AG04449 (cell line): ENCODE data around the gene CADPS2.

Experiments used
- CTCF ChIA-PET: fragments of 350-600 bp; formaldehyde crosslinking; extraction: SDS; loops from one replicate; lab custom pipeline; 2021; ENCODE audit warnings: antibody characterized with exemption; lab: Yijun Ruan, JAX
- POLR2A ChIA-PET: fragments of 400-600, 350-600 bp; formaldehyde crosslinking; extraction: SDS; loops from one replicate; lab custom pipeline; 2020; ENCODE audit warnings: antibody characterized with exemption, inconsistent platforms; lab: Yijun Ruan, JAX
- DNase-seq: peaks from one replicate; pipeline ENCODE4 v3.0.0-alpha.2; 2010; ENCODE audit warnings: low read depth, low spot score
- H3K4me3 ChIP-seq: 2 replicates; pipeline ENCODE4 v1.5.1; 2011; ENCODE audit warnings: low read depth, mild to moderate bottlenecking, control low read depth, low read length
- TF ChIP-seq, protein P1 (sequence below): IDR thresholded peaks from one replicate; pipeline ENCODE4 v1.5.1; 2011; ENCODE audit warnings: mild to moderate bottlenecking, moderate library complexity, low read length, control low read depth, inconsistent platforms; ENCODE audit not compliant: insufficient read depth; ENCODE audit errors: missing control alignments

The CADPS2 gene

DNA sequence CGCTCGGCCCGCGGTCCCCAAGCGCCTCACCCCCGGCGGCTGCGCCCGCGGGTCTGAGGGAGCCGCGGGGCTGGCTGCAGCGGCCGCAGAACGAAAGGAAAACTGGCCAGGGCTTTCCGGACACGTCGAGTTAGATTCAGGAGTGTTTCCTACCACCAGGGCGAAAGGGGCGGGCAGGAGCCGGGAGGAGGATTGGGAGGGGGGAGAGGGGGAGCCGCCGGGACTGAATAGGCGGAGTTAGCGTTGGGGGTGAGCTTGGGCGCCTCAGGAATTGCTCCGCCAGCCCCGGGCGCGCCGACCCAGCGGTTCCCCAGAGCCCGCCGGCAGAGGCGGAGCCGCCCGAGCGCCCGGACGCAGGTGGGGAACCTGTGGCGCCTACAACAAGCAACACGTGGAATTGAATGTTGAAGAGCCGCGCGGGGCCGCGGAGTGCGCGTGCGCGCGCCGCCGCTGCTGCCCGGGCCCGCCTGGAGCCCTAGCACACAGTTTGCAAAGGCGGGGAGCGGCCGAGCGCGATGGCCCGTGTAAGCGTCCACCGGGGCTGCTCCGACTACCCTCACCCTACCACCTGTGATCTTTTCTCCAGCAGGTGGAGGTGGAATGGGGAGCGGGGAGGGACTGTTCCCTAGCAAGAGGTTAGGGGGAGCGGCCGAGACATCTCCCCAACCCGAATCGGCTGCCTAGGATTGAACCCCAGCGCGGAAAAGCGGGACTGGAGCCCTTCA is at the start of gene CADPS2:
CADPS2 (minus strand) TSS at position 104 of the 725 bp plus-strand sequence. CDS start 123 bp downstream, outside the sequence.
- H3K4me3 ChIP-seq: peak within 1 kb of the TSS; percentile 66
- no peak for DNase-seq
- TF ChIP-seq, protein P1, sequence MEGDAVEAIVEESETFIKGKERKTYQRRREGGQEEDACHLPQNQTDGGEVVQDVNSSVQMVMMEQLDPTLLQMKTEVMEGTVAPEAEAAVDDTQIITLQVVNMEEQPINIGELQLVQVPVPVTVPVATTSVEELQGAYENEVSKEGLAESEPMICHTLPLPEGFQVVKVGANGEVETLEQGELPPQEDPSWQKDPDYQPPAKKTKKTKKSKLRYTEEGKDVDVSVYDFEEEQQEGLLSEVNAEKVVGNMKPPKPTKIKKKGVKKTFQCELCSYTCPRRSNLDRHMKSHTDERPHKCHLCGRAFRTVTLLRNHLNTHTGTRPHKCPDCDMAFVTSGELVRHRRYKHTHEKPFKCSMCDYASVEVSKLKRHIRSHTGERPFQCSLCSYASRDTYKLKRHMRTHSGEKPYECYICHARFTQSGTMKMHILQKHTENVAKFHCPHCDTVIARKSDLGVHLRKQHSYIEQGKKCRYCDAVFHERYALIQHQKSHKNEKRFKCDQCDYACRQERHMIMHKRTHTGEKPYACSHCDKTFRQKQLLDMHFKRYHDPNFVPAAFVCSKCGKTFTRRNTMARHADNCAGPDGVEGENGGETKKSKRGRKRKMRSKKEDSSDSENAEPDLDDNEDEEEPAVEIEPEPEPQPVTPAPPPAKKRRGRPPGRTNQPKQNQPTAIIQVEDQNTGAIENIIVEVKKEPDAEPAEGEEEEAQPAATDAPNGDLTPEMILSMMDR: peak; percentile 22
- ChIA-PET POLR2A (no interaction called here), CTCF (interaction anchor here (0.7 kb wide), 1 partner anchor 18 kb away, joined by 3 read pairs; no protein-coding TSS in a partner anchor)

DNA sequence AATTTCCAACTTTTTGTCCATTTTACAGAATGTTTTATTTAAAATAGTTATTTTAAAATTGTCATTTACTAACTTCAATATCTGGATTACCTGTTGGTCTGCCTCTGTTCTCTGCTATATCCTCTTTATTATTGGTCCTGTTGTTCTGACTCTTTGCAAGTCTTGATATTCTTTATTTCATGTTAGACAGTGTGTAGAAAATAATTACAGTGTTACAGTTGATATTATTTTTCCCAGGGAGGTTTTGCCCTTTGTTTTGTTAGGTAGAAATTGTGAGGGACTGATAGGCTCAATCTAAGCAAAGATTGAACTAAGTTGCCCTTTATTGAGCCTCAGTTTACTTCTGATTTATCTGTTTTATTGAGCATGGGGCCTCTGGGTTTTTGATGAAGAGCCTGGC is 49.4 kb upstream of the CADPS2 start:
- ChIA-PET CTCF (no interaction called here), POLR2A (no interaction called here)
- no peak for DNase-seq
- H3K4me3 ChIP-seq: no peak overlapping the region
- TF ChIP-seq, protein P1: no peak

DNA sequence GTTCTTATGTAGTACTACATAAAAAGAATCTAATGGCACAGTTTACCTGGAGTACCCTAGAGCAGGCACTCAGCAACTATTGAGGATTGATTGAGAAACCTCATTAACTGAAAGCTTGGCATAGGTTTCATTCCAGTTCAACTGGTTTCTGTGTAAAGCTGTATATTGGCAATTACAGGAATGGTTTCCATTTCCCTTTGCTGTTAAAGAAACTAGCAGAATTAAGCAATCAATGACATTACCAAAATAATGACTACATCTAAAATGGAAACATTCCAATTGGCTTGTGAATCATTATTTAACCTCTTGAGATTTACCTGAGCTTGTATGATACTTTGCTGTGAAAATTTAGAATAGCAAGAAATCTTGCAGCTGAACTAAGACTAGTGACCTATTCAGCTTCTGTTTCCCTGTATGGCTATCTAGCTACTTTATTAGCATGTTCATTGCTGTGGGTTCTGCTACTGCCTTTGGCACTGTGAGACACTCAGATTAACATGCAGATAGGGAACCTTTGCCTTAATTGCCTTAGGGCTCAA is 33.5 kb upstream of the CADPS2 start:
- DNase-seq: no peak
- ChIA-PET CTCF (no interaction called here), POLR2A (no interaction called here)
- TF ChIP-seq, protein P1: no peak
- no peak overlapping the region for H3K4me3 ChIP-seq

DNA sequence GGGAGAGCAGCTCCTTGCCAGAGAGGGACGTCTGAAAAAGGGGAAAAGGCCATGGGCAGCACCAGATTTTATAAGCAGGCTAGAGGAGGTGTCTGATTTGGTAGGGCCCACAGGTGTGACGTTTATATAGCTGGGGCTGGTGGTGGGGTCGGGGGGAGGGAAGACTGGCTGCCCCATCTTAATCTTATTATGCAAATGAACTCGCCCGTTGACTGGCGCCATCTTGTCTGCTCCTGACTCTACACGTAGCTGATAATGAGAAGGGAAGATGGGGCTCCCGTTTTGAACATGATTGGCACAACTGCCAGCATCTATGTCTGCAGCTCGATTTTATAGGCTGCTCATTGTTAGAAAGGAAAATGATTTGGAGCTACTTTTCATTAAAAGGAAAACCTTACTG is 28.6 kb upstream of the CADPS2 start:
- TF ChIP-seq, protein P1: no peak
- POLR2A ChIA-PET: no interaction called here
- DNase-seq: no peak
- CTCF ChIA-PET: no interaction called here
- H3K4me3 ChIP-seq: no peak overlapping the region

DNA sequence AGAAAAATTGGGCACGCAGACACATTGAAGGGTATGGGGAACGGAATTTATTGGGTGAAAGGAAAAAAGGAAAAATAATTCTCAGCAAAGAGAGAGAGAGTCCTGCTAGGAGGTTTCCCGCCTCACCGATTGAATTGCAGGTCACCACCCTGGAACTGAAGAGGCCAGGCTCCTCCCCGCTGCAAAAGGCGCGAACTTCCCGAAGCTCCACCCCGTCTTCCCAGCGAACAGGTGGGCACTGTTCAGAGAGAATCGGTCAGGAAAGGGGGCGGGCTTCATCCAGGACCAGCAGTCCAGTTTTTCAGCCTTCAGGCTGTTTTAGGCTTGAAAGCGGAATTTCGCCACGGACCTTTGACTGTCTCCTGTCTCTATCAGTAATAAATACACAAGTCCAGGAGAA is 27.3 kb upstream of the CADPS2 start:
- POLR2A ChIA-PET: no interaction called here
- TF ChIP-seq, protein P1: no peak
- CTCF ChIA-PET: no interaction called here
- no peak for DNase-seq
- H3K4me3 ChIP-seq: no peak overlapping the region

DNA sequence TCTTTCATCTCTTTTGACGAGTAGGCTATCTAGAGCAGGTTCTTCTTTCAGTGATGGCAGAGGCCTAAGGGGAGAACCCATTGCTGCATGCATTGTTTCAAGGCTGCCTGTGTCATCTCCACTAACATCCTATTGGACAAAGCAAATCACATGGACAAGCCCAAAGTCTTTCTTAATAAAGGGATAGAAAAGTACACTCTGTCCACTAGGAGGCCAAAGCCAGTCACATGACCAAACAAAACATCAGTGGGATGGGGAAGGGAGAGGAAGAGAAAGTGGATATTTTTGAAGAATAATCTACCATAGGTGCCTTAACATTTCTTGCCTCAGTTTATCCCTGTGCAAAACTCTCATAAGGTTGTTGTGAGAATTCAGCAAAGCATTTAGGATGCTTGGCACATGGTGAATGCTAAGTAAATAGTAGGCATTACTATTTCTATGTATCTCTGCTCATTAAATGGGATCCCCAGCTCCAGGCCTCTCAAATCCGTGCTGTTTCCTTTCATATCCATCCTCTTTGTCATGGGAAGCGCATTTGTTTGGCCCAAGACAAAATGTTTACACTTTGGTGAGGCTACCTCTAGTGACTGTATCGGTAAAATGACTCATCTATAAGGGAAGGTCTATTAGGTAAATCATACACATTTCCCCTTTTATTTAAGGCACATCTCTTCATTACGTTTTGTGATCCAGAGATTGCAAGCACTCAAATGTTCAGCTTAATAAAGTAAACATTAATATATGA is 16.7 kb upstream of the CADPS2 start:
- H3K4me3 ChIP-seq: no peak overlapping the region
- no peak for DNase-seq
- POLR2A ChIA-PET: no interaction called here
- TF ChIP-seq, protein P1: no peak
- CTCF ChIA-PET: no interaction called here
